Right lobe of liver (tissue), 6 donors: ENCODE results near the gene RBM6. TPM values are rescaled to one million over a fixed set of nuclear protein-coding genes. Genes with fewer than 3 reads are reported as not detected.
"Not testable (repeated sequence)": the region's sequence is repeated elsewhere in the genome, so short reads cannot be mapped to it uniquely, and the experiment has no call there.

Experiments used
- ATAC-seq, 4 donors: fragments of 200-7000 bp; cut with Tn5 transposase; one replicate each; pipeline ENCODE4 v1.9.1; 2020; ENCODE audit warnings: mild to moderate bottlenecking in 4 of 4, moderate library complexity in 4 of 4
- DNase-seq, 3 donors: peaks; one replicate each; pipeline ENCODE4 v3.0.0-alpha.2; 2020
- H3K27ac ChIP-seq, 3 donors: fragments of 200-600 bp; one replicate each; pipeline ENCODE4 v1.8.0; 2022
- H3K27me3 ChIP-seq, 2 donors: fragments of 200-600 bp; one replicate each; pipeline ENCODE4 v1.8.0; 2022
- H3K36me3 ChIP-seq, 4 donors: fragments of 200-600 bp; sonication (generic) in 1 of 4; one replicate each; pipeline versions ENCODE4 v1.5.1 to v1.8.0; 2017 to 2022; ENCODE audit warnings: control low read depth in 1 of 4
- H3K4me1 ChIP-seq, 4 donors: fragments of 200-600 bp; sonication (generic) in 1 of 4; one replicate each; pipeline versions ENCODE4 v1.5.1 to v1.8.0; 2017 to 2022; ENCODE audit warnings: control low read depth in 1 of 4
- H3K4me3 ChIP-seq, 3 donors: fragments of 200-600 bp; one replicate each; pipeline ENCODE4 v1.8.0; 2022
- H3K9me3 ChIP-seq, 4 donors: fragments of 200-600 bp; sonication (generic) in 1 of 4; one replicate each; pipeline versions ENCODE4 v1.5.1 to v1.8.0; 2017 to 2022; ENCODE audit warnings: control low read depth in 1 of 4
- CTCF ChIP-seq, 4 donors: fragments of 200-600 bp in 3 of 4; fragments of 450-650 bp in 1 of 4; IDR thresholded peaks; one replicate each; pipeline versions ENCODE4 v1.5.1 to v1.8.0; 2016 to 2022; ENCODE audit warnings: antibody characterized with exemption in 4 of 4, mild to moderate bottlenecking in 2 of 4
- POLR2A ChIP-seq: fragments of 450-650 bp; IDR thresholded peaks from one replicate; pipeline ENCODE4 v1.6.1; 2017; ENCODE audit warnings: antibody characterized with exemption, mild to moderate bottlenecking
- WGBS: methylation state at CpG from one replicate; pipeline ENCODE4 v1.1.6; 2018; ENCODE audit warnings: low coverage, low lambda C conversion rate; ENCODE audit not compliant: insufficient coverage; ENCODE audit errors: missing lambda C conversion rate; 5-methylcytosine and 5-hydroxymethylcytosine counted together
- intact Hi-C, 2 donors: fragments of 100-400 bp; cut with DNase I; formaldehyde crosslinking; loops; one replicate each; pipeline versions ENCODE4 v1.11.2 to v1.14.1; 2022
- total RNA-seq, 6 experiments: library from RNA; depleted of rRNA in 2 of 6; stranded (reverse); fragments of >200 nt in 2 of 6; fragmentation: NEBNext Ultra II Directional in 3 of 6; extraction: Animal tissue kit (Norgen Biotek cat#: 25700) in 3 of 6; gene quantifications; one replicate each; pipeline versions ENCODE4 v1.1.0 to v1.2.4, GENCODE V29; 2016 to 2023
- donor health status: DM: no; HTN: yes; CAD: no.
- donor health status: DM: no; HTN: no; CAD: no.
- donor health status: DM: no; HTN: no; CAD: no.
- donor health status: DM: no; HTN: yes; CAD: no.
- donor health status: DM: no; HTN: yes; CAD: no.

RBM6 gene
- total RNA-seq, 6 experiments from 2014 or later = 25.9 to 46.4 (median 32.9) TPM

- H3K27ac ChIP-seq = no peak within 1 kb of the TSS
- WGBS = 77% methylated on average over 16 of the region's 65 CpGs
Observed at GRCh38 chr3:49903451-49904424, 36.2 kb upstream of the RBM6 start, which contains the start of gene MST1R. Gene MST1R (minus strand): TSS chr3:49903873. CDS start chr3:49903609, 264 bp downstream.

GRCh38 chr3:49904448-49904847 lies 35.5 kb upstream of the RBM6 start:
- intact Hi-C loops = loop anchor here in 1 of 2 donors (10.0 kb wide), 2 partner anchors 60 to 100 kb away; partner anchors contain the start of gene INKA1
- WGBS = 100% methylated on average over 2 of the region's 13 CpGs
- not testable (repeated sequence) for DNase-seq, H3K27me3 ChIP-seq, H3K9me3 ChIP-seq, H3K27ac ChIP-seq, ATAC-seq, H3K4me1 ChIP-seq, H3K4me3 ChIP-seq, H3K36me3 ChIP-seq

More at GRCh38 chr3:49903451-49904424, 36.2 kb upstream of the RBM6 start, which contains the start of gene MST1R:
- Histone ChIP-seq H3K27me3 (no peaks in the 10 kb centered on the region), H3K4me1 (peaks cover 0 to 8% (median 0%) of the 10 kb centered on the region in 4 donors), H3K4me3 (peak within 1 kb of the TSS; percentile 21 to 36 (median 21)), H3K36me3 (no peaks in the 10 kb centered on the region), H3K9me3 (no peaks in the 10 kb centered on the region)
- intact Hi-C loops = loop anchor here in 1 of 2 donors (10.0 kb wide), 2 partner anchors 59 to 99 kb away; partner anchors contain the start of gene INKA1
- ATAC-seq (peak; percentile 72 to 86 (median 84)), DNase-seq (peak; percentile 74 to 83 (median 79))
- no peak for TF ChIP-seq POLR2A

- Histone ChIP-seq H3K9me3 (no peaks in the 10 kb centered on the region), H3K36me3 (peaks cover 0 to 5% (median 0%) of the 10 kb centered on the region in 4 donors), H3K4me3 (peak overlapping the region in 1 of 3 donors; percentile 21), H3K27me3 (no peaks in the 10 kb centered on the region), H3K4me1 (peaks cover 0 to 4% (median 0%) of the 10 kb centered on the region in 4 donors), H3K27ac (no peak overlapping the region)
- whole genome bisulfite sequencing = 18% methylated on average over 6 of the region's 15 CpGs
- DNase-seq (peak in 1 of 3 donors; percentile 58), ATAC-seq (peak; percentile 56 to 74 (median 58))
- peak; percentile 52 to 69 (median 58) for TF ChIP-seq CTCF (IDR thresholded peaks at IDR 0.05)
- TF ChIP-seq POLR2A = no peak
- intact Hi-C loops = loop anchor here in 1 of 2 donors (10.0 kb wide), 2 partner anchors 61 to 101 kb away; partner anchors contain the start of gene INKA1
Observed at GRCh38 chr3:49906073-49906743, 33.7 kb upstream of the RBM6 start.

- Histone ChIP-seq H3K36me3 (peaks cover 0 to 12% (median 0%) of the 10 kb centered on the region in 4 donors), H3K27ac (no peak overlapping the region), H3K4me3 (no peak overlapping the region), H3K27me3 (no peaks in the 10 kb centered on the region), H3K9me3 (no peaks in the 10 kb centered on the region), H3K4me1 (peaks cover 0 to 4% (median 0%) of the 10 kb centered on the region in 4 donors)
- 92% methylated on average over 4 of the region's 14 CpGs for WGBS
- no peak for DNase-seq
- no peak for ATAC-seq
- intact Hi-C loops = loop anchor here in 1 of 2 donors (10.0 kb wide), 2 partner anchors 64 to 104 kb away; partner anchors contain the start of gene INKA1
- no peak for TF ChIP-seq POLR2A
- TF ChIP-seq CTCF (IDR thresholded peaks at IDR 0.05) = no peak
Observed at GRCh38 chr3:49908373-49909199, 31.4 kb upstream of the RBM6 start.
